Large intestine (tissue), 3 donors: ENCODE measurements around the gene PCID2. TPM values are rescaled to one million over a fixed set of nuclear protein-coding genes. Genes with fewer than 3 reads are reported as not detected.

Experiments used
- DNase-seq, 2 donors: peaks; one replicate each; pipeline versions ENCODE4 v3.0.0 to v3.0.0-alpha.2; 2013
- H3K27ac ChIP-seq: one replicate; pipeline ENCODE4 v1.5.1; 2013; ENCODE audit warnings: low read length
- H3K27me3 ChIP-seq: 2 replicates; pipeline ENCODE4 v1.6.1; 2013; ENCODE audit warnings: low read length; ENCODE audit not compliant: control insufficient read depth, insufficient read depth
- H3K36me3 ChIP-seq: 2 replicates; pipeline ENCODE4 v1.6.1; 2013; ENCODE audit warnings: low read length; ENCODE audit not compliant: control insufficient read depth, insufficient read depth
- H3K4me1 ChIP-seq: one replicate; pipeline ENCODE4 v1.6.1; 2013; ENCODE audit warnings: low read length; ENCODE audit not compliant: control insufficient read depth, insufficient read depth
- H3K4me3 ChIP-seq: one replicate; pipeline ENCODE4 v1.5.1; 2013; ENCODE audit warnings: low read length
- H3K9me3 ChIP-seq: one replicate; pipeline ENCODE4 v1.6.1; 2013; ENCODE audit warnings: mild to moderate bottlenecking, low read depth, low read length, moderate library complexity; ENCODE audit not compliant: control insufficient read depth
- WGBS: methylation state at CpG from one replicate; pipeline ENCODE4 v1.1.5; 2013; ENCODE audit warnings: low lambda C conversion rate; ENCODE audit not compliant: insufficient coverage; 5-methylcytosine and 5-hydroxymethylcytosine counted together
- polyA plus RNA-seq: library from polyadenylated mRNA; unstranded; fragments of 120-200 nt; gene quantifications from one replicate; pipeline ENCODE4 v1.2.1, GENCODE V29; 2013

PCID2 gene
- polyA plus RNA-seq, 1 donor, result 52.0 TPM

- no peaks in the 10 kb centered on the region for H3K4me1 ChIP-seq
- WGBS, result no CpG with 5 or more reads among the region's 11 CpGs
- no peaks in the 10 kb centered on the region for H3K27me3 ChIP-seq
- no peak overlapping the region for H3K27ac ChIP-seq
- H3K36me3 ChIP-seq, result peaks cover 67% of the 10 kb centered on the region
- H3K9me3 ChIP-seq, result no peaks in the 10 kb centered on the region
- no peak overlapping the region for H3K4me3 ChIP-seq
- DNase-seq, result no peak
Measured at GRCh38 chr13:113233101-113233500, 24.6 kb upstream of the PCID2 start.

- Histone ChIP-seq H3K4me1 (no peaks in the 10 kb centered on the region), H3K4me3 (no peak overlapping the region), H3K27ac (no peak overlapping the region), H3K27me3 (no peaks in the 10 kb centered on the region), H3K36me3 (peaks cover 67% of the 10 kb centered on the region), H3K9me3 (no peaks in the 10 kb centered on the region)
- 100% methylated on average over 1 of the region's 18 CpGs for WGBS
- DNase-seq, result no peak
Measured at GRCh38 chr13:113232208-113233003, 23.9 kb upstream of the PCID2 start.

GRCh38 chr13:113231306-113232207, 23.1 kb upstream of the PCID2 start:
- no peaks in the 10 kb centered on the region for H3K9me3 ChIP-seq
- H3K27me3 ChIP-seq, result no peaks in the 10 kb centered on the region
- H3K27ac ChIP-seq, result no peak overlapping the region
- no peak for DNase-seq
- peaks cover 70% of the 10 kb centered on the region for H3K36me3 ChIP-seq
- WGBS, result 80% methylated on average over 2 of the region's 14 CpGs
- H3K4me3 ChIP-seq, result no peak overlapping the region
- H3K4me1 ChIP-seq, result no peaks in the 10 kb centered on the region

GRCh38 chr13:113229791-113230190, 21.3 kb upstream of the PCID2 start:
- Histone ChIP-seq H3K27ac (no peak overlapping the region), H3K4me1 (no peaks in the 10 kb centered on the region), H3K9me3 (no peaks in the 10 kb centered on the region), H3K36me3 (peaks cover 77% of the 10 kb centered on the region), H3K4me3 (no peak overlapping the region), H3K27me3 (no peaks in the 10 kb centered on the region)
- no peak for DNase-seq
- WGBS, result no CpG with 5 or more reads among the region's 20 CpGs

GRCh38 chr13:113229161-113229560, 20.7 kb upstream of the PCID2 start:
- Histone ChIP-seq H3K9me3 (no peaks in the 10 kb centered on the region), H3K36me3 (peaks cover 77% of the 10 kb centered on the region), H3K27ac (no peak overlapping the region), H3K4me3 (no peak overlapping the region), H3K27me3 (no peaks in the 10 kb centered on the region), H3K4me1 (no peaks in the 10 kb centered on the region)
- no peak for DNase-seq
- WGBS, result 60% methylated on average over 1 of the region's 5 CpGs

- no peak overlapping the region for H3K27ac ChIP-seq
- H3K4me3 ChIP-seq, result no peak overlapping the region
- H3K4me1 ChIP-seq, result no peaks in the 10 kb centered on the region
- H3K36me3 ChIP-seq, result peaks cover 79% of the 10 kb centered on the region
- H3K9me3 ChIP-seq, result no peaks in the 10 kb centered on the region
- DNase-seq, result no peak
- no CpG with 5 or more reads among the region's 7 CpGs for WGBS
- no peaks in the 10 kb centered on the region for H3K27me3 ChIP-seq
Measured at GRCh38 chr13:113226873-113227450, 18.5 kb upstream of the PCID2 start.

- Histone ChIP-seq H3K4me1 (peaks cover 4% of the 10 kb centered on the region), H3K36me3 (peaks cover 84% of the 10 kb centered on the region), H3K27ac (no peak overlapping the region), H3K27me3 (no peaks in the 10 kb centered on the region), H3K9me3 (no peaks in the 10 kb centered on the region), H3K4me3 (no peak overlapping the region)
- no peak for DNase-seq
- WGBS, result no CpG with 5 or more reads among the region's 7 CpGs
Measured at GRCh38 chr13:113225515-113225914, 17.0 kb upstream of the PCID2 start.

GRCh38 chr13:113224486-113224885, 16.0 kb upstream of the PCID2 start:
- H3K36me3 ChIP-seq, result peaks cover 80% of the 10 kb centered on the region
- no CpG with 5 or more reads among the region's 10 CpGs for WGBS
- H3K27ac ChIP-seq, result peak overlapping the region; percentile 52

GRCh38 chr13:113223070-113223469, 14.6 kb upstream of the PCID2 start:
- H3K4me3 ChIP-seq, result no peak overlapping the region
- H3K27ac ChIP-seq, result no peak overlapping the region
- H3K4me1 ChIP-seq, result peaks cover 21% of the 10 kb centered on the region
- no peaks in the 10 kb centered on the region for H3K27me3 ChIP-seq
- WGBS, result no CpG with 5 or more reads among the region's 7 CpGs
- peaks cover 73% of the 10 kb centered on the region for H3K36me3 ChIP-seq
- no peaks in the 10 kb centered on the region for H3K9me3 ChIP-seq
- DNase-seq, result no peak

More at GRCh38 chr13:113224486-113224885, 16.0 kb upstream of the PCID2 start:
- Histone ChIP-seq H3K4me1 (peaks cover 13% of the 10 kb centered on the region), H3K4me3 (no peak overlapping the region), H3K27me3 (no peaks in the 10 kb centered on the region), H3K9me3 (no peaks in the 10 kb centered on the region)
- DNase-seq, result peak; percentile 80 to 93

GRCh38 chr13:113220877-113221276, 12.4 kb upstream of the PCID2 start:
- Histone ChIP-seq H3K27me3 (no peaks in the 10 kb centered on the region), H3K27ac (no peak overlapping the region), H3K4me1 (peaks cover 23% of the 10 kb centered on the region), H3K4me3 (no peak overlapping the region), H3K36me3 (peaks cover 54% of the 10 kb centered on the region), H3K9me3 (no peaks in the 10 kb centered on the region)
- DNase-seq, result no peak
- WGBS, result no CpG with 5 or more reads among the region's 7 CpGs
